ENCODE results near the gene INO80B.
A peak's percentile ranks its signal among the peaks of the same experiment; 100 is the strongest.

DNA sequence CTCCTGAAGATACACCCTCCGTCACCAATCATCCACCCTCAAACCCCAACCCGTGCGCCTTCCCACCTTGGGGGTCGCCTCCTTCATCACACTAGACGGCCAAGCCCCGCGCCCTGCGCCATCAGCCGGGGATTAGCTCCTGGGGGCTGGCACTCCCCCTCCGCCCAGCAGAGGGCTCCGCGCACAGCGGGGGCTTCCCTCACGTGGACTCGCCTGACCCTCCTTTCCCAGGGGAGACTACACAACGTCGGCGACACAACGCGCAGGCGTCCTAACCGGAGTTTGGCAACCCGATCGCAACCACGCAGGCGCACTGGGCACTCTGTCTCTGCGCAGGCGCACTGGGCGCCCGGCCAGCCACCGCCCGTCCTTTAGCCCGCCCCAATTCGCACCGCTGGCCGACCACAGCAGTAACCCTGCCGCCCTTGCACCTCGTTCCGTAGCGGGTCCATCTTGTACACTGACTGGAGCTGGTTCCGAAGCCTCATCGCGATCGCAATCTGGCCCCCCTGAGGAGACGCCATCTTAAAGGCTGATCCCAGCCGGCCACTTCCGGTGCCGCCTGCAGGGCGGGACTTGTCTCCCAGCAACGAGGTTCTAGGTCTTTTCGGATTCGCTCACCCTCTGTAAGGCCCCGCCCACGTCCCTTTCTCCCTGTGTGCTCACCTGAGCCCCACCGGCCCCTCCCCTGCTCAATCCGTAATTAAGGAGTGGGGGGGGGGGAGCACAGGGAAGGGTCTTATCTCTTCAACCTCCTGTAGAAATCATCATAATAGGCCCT lies 52.4 kb downstream of the INO80B start, which contains the start of gene PCGF1:
- peak; percentile 54 for TF ChIP-seq CTCF (conservative IDR thresholded peaks at IDR 0.05)
- TF ChIP-seq EZH2 (IDR thresholded peaks at IDR 0.05; ENCODE audit: low read depth) = no peak

Data from PC-9 (cell line).